ENCODE measurements around the gene IGF2R.
"Not testable (repeated sequence)": the region's sequence is repeated elsewhere in the genome, so short reads cannot be mapped to it uniquely, and the experiment has no call there.

Gene IGF2R

DNA sequence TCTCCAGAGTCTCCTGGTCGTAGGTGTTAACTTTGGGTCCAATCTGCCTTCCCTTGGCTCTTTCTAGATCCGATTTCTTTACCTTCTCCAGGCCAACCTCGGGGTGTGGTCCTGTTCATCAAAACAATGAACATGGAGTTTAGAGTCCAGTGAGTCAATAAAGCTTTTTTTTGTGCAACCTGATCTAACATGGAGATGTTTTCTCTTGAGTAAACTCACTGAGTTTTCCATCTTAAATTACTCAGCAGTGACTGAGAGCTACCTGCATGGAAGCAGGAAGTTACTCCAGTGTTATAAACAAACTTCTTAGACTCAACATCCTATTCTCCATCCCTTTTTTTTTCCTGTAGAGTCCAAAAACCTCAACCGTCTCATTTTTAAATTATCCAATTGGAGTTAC, 137.8 kb downstream of the IGF2R start:
- no peak for DNase-seq

DNA sequence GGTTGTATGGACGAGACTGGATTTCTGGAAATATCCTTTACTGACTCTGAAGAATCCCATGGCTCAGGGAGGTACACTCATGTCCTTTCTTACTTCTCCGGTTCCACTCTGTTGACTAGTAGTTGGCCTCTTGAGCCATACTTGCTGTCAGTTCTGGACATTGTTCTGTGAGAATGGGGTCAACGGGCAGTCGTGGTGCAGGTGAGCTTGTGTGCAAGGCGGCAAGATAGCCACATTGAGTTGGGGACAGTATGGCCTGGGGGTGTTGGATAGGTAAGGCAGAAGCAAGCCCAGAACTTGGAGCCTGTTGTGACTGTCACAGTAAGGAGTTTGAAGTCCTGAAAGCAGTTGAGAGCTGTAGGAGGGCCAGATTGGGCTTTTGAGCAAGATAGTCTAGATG, 139.2 kb downstream of the IGF2R start:
- no peak for DNase-seq

DNA sequence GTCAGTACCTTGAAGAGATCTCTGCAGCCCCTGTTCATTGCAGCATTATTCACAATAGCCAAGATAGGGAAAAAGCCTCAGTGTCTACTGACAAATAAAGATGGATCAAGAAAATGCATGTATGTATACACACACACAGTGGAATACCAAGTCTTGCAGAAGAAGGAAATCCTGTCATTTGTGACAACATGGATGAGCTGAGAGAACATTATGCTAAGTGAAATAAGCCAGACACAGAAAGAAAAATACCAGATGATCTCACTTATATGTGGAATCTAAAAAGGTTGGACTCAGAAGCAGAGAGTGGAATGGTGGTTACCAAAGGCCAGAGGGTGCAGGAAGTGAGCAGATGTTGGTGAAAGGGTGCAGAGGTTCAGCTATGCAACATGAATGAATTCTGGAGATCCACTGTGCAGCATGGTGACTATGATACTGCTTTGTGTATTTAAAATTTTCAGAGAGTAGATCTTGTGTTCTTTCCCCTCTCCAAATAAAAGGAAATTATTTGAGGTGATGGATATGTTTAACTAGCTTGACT, 141.8 kb downstream of the IGF2R start:
- no peak for DNase-seq

DNA sequence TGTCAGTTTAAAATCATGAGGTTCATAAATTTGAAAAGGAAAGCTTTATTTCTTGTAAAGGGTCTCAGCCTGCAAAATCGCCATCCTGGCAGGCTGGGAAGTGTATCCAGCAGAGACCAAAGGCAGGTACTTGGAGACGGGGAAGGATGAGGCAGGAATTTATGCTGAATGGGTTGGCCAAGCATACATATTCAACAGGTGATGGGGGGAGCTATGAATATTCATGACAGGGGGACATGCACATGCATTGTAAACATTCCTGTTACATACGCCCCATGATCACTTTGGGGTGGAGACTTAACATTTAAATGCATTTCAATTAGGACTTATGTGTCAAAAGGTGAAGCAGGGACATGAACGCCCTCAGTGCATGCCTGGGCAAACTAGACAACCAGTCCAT, 142.9 kb downstream of the IGF2R start:
- no peak for DNase-seq

DNA sequence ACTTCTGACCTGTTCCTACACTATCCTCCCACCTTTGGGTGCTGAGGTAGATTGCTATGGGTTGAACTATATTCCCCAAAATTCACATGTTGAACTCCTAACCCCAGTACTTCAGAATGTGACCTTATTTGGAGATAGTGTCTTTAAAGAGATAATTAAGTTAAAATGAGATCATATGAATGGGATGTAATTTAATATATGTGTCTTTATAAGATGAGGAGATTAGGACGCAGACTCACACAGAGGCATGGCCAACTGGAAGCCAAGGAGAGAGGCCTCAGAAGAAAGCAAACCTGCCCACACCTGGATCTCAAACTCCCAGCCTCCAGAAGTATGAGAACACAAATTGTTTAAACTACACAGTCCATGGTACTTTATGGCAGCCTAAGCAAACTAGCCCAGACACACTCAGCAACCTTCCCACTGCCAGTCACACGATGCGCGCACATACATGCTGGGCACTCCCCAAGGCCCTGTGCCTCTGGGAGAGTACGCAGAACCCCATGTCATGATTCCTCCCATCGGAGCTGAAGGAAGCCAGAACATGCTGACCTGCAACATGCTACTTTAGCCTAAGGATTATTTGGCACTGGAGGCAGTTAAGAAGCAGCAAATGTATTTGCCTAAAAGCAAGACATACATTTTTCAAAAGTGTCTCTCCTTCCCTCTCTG, 143.9 kb downstream of the IGF2R start:
- DNase-seq: no peak

DNA sequence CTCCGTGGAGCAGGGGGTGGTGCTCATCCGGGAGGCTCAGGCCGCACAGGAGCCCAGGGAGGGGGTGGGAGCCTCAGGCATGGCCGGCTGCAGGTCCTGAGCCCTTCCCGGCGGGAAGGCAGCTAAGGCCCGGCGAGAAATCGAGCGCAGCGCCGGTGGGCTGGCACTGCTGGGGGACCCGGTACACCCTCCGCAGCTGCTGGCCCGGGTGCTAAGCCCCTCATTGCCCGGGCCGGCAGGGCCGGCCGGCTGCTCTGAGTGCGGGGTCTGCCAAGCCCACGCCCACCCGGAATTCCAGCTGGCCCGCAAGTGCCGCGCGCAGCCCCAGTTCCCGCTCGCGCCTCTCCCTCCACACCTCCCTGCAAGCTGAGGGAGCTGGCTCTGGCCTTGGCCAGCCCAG, 145.7 kb downstream of the IGF2R start:
- not testable (repeated sequence) for DNase-seq

DNA sequence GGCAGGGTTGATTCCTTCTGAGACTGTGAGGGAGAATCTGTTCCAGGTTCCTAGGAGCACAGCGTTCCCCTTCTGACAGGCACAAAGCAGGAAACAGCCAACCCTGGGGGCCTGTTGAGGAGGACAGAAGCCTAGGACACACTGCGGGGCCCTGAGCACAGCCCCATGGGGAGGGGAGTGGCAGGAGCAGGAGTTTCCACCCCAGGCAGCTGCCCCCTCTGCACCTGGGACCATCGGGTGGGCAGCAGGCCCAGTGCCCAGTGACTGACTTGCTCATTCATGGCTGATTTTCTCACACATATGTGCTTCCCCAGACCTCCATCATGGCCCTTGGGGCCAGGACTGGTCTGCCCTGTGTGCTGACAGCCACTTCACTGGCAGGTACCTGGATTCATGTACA, 146.5 kb downstream of the IGF2R start:
- no peak for DNase-seq

DNA sequence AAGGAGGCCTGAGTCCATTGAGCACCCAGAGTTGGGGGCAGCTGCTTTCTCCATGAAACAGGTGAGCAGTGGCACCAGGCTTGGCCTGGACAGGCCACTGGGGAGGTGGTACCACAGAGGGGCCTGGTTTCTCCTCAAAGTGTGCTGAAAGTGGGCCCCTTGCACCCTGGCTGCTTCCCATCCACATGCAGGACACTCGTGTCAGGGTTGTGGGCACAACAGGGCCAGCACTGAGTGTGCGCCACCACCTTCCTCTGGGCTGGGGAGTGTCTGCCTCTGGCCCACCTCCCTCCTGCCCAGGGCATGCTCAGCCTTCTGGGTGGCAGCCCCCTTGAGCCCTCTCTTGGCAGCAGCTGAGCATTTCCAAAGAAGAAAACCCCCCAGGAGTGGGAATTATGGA, 147.5 kb downstream of the IGF2R start:
- no peak for DNase-seq

DNA sequence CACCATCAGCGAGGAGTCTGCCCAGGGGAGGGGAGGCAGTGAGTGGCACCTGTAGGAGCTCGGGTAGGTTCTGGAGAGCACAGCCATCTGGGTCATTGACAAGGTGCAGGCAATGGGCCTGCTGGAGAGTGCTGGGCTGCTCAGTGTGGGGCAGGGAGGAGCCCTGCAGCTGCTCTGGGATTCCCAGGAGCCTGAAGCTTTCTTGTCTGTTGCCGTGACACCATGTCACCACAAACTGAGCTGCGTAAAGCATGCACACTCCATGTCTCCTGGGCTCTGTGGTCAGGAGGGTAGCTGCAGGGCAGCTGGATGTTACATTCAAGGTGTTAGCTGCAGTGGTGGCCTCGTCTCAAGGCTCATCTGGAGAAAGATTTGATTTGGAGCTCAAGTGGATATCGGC, 148.3 kb downstream of the IGF2R start:
- no peak for DNase-seq

DNA sequence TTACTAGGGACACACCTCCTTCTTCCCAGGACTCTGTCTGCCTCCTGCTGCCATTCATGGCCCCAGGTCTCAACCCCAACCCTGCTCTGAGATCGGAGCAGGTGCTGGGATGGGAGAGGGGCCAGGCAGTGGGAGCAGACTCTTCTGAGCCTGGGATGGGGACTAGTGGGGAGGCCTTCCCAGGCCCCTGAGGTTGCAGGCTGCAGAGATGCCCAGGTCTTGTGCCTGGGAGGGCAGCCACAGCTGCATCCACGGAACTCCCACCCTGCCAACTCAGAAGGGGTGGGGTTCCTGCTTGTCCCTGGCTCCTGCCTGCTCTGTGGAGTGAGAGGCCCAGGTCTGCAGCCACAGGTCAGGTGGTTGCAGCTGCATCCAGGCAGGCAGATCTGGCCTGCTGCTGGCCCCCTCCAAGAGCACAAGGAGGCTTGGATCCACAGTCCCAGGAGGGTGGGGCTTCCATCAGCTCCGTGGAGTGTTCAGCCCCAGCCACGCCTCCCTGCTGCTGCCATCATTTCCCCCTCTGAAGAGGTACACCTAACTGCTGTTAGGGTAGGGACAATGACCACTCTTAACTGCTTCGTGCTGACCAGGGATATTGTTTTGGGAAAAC, 149.8 kb downstream of the IGF2R start:
- no peak for DNase-seq

DNA sequence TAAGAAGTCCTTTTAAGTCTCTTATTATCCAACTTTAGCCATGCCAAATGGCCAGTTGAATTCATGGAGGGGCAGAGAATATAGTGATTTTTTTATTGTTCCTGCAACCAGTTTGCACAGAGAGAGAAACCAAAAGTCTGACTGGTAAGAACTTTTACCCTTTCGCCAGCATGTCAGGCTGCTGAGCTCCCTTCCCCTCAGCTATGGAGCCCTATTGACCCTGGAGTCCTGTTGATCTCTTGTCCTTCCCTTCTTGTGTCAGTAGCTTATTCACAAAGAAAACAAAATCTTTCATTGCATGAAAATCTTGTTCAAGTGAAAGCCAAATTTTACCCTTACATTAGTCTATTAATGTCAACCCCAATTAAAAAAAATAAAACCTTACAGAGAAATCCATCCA, 151.2 kb downstream of the IGF2R start:
- DNase-seq: no peak

DNA sequence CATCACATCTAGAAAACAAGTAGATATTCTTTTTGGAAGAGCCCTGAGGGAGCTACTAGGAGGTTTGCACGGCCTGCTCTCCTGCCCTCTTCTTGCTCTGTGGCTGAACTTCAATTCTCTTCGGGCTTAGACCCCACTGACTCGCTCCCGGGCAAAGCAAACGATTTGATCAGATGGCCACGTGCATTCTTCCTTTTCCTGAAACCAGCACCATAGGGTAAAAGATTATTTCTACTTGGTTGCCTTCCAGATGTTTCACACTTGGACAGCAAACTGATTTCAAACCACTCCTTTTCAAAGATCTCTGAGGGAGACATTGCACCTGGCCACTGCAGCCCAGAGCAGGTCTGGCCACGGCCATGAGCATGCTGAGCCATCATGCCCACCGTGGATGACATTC, 152.7 kb downstream of the IGF2R start, which contains the start of gene SLC22A1:
Gene SLC22A1 (plus strand): TSS at position 258 of the 400 bp plus-strand sequence. CDS start 121 bp downstream, at position 379.
- no peak for DNase-seq

DNA sequence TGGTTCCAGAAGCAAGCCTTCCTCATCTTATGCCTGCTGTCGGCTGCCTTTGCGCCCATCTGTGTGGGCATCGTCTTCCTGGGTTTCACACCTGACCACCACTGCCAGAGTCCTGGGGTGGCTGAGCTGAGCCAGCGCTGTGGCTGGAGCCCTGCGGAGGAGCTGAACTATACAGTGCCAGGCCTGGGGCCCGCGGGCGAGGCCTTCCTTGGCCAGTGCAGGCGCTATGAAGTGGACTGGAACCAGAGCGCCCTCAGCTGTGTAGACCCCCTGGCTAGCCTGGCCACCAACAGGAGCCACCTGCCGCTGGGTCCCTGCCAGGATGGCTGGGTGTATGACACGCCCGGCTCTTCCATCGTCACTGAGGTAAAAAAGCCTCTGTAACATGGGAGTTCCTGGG, 153.1 kb downstream of the IGF2R start:
- DNase-seq: no peak

DNA sequence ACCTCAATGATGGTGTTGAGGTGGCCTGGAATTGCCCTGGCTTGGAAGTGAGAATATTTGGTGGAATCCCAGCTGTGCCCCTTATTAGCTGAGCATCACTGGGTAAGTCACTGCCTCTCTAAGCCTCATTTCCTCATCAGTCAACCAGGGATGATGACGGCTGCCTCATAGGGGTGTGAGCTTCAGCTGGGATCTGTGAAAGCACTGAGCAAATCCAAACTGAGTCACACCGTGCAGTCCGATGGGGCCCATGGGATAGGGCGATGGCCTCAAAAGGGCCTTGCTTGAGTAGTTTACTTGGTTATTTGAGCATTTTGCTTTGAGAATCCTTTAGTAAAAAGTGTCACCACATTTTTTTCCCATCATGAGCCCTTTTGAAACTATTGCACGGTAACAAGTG, 153.9 kb downstream of the IGF2R start:
- DNase-seq: no peak

DNA sequence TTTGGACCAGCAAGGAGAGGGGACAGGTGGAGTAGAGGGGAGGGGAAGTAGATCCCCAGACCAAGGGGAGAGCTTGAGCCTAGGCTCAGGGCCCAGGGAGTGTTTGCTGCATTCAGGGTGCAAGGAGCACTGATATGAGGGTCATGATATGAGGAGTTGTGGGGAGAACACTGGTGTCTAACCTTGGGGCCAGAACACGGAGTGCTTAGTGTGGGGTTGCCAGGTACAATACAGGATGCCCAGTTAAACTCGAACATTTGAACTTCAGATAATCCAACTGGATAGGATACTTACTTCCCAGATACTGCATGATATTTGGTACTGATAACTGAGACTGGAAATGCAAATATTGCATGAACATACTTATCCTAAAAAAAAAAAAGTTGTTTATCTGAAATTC, 155.1 kb downstream of the IGF2R start:
- DNase-seq: no peak

DNA sequence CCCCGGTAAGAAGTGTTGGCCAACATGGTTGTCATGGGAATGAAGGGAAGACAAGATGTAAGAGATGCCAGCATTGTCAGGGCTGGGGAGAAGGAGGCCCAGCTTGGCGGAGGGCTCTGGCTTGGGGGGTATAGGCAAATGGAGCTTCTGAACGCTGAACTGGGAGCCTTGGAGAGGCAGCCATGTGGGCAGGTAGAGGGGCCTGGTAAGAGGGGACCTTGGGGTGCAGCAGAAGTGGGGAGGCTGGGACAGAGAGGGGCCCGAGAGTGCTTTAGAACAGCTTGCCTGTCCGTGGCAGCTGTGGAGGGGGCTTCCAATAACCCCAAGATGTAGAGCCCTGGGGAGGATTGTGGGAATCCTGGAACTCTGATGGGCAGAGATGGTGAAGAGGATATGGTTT, 155.7 kb downstream of the IGF2R start:
- DNase-seq: no peak

DNA sequence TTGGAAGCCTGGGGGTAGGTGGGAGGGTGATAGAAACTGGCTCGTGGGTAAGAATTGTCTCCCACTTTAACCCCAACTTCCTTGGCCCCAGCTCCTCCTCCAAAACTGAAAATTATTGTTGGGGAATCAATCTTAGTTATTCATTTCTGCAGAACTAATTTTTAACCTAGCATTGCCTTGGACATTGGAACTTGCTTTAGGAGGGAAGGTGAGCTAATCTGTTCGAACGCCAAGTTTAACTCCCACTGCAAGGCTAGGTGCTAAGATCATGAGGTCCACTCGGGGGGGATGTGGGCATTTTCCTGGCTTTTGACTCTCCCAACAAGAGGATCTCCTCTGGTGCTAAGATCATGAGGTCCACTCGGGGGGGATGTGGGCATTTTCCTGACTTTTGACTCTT, 156.2 kb downstream of the IGF2R start:
- DNase-seq: not testable (repeated sequence)

DNA sequence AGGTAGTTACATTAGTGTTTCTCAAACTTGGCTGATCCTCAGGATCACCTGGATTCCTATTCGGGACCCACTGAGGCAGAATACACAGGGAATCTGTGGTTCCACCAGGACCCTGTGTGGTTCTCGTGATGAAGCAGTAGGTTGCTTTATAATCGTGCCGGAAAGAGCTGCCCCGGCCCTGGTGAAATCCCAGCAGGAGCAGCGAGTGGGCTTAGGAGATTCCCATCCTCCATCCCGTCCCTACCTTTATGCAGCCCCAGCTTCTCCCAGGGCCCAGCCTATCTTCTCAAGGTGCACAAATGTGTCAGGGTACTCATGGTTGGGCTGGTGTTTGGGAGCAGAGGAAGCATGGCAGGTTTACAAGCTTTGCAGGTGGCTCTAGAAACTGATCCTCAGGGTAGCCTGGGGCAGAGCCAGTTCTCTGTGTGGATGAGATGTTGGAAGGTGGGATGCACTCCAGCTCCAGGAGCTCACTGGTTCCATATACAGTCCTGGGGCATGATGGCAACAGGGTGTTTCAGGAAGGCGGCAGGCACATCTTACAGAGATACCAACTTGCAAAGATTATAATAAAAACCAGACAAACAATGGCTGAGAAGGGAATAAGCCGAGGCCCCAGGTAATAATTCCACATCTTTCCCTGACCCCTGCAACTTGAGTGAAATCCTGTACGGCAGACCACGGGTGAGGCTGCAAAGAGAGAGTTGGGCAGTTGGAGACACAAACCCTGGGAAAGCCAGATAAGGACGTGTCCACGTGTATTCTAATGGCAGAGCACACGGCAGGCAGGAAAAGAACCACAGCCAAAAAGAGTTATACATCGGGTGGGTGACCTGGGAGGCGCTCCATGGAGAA, 158.6 kb downstream of the IGF2R start:
- DNase-seq: no peak

DNA sequence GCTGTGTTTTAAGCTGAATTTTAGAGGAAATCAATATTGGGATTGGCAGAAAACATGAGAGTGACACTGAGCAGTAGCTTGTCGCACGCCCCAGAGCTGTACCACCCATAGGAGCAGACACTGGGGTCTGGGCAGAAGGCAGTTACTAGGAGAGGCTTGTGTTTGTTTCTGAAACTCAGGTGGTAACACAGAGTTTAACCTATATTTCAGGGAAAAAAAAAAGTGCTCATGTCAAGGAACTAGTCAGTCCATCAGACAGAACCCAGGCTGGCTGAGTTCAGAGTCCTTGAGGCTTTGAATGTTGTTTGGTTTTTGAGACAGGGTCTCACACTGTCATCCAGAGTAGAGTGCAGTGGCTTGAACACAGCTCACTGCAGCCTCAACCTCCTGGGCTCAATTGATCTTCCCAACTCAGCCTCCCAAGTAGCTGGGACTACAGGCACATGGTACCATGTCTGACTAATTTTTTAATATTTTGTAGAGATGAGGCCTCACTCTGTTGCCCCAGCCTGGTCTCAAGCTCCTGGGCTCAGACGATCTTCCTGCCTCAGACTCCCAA, 159.3 kb downstream of the IGF2R start:
- DNase-seq: no peak

DNA sequence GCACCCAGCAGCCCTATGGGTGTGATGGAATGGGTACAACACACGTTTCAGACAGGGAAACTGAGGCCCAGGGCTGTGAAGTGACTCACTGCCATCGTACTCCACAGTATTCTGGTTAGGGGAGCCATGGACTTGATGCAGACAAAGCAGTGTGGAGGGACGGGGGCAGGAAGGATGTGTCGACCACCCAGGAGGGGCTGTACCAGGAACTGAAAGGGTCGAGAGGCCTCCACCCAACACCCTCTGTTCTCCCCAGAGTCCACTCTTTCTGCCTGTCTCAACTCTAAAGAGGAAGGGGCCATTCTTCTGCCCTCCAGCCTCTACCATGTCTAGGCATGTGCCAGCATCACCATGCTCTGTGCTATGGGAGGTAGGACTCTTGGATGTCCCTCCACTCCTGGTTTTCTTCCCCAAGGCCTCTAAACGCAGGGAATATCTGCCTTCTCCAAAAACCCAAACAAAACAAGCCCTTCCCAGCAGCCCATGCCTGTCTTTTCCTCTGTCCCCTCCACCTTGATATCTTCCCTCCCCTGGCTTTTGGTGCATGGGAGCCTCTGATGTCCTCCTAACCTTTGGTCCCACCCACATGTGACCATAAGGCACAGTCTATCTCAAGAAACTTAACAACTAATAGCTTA, 160.1 kb downstream of the IGF2R start:
- no peak for DNase-seq

DNA sequence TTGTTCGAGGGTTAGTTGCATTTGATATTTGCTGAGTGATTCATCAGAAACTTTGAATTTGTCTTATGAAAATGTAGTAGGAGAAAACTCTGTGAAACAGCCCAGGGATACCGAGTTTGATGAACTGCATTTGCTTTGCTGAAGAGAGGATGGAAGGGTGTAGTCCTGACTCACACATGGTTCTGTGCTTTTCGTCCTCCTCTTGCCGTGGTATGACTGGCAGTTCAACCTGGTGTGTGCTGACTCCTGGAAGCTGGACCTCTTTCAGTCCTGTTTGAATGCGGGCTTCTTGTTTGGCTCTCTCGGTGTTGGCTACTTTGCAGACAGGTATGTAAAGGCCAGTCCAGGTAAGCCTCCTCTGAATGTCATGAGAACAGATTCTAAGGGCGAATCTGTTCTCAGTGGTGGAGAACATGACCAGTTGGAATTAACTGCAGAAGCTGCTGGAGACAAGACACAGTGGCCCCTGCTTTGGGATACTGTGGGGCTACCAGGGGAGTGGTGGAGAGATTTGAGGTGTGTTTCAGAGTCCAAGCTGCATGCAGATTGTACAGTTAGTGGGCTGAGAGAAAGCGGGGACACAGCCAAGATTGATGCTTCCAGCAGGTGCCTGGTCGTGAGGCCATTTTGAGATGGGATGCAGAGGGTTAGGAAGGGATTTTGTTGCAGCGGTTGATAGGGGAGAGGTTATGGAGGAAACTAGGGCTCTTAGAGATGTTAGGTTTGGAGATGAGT, 161.2 kb downstream of the IGF2R start:
- no peak for DNase-seq

Measured in fibroblast of upper back skin (primary cell).